ENCODE data around the gene MAP3K20. TPM values are rescaled to one million over a fixed set of nuclear protein-coding genes. Genes with fewer than 3 reads are reported as not detected.
"Not testable (repeated sequence)": the region's sequence is repeated elsewhere in the genome, so short reads cannot be mapped to it uniquely, and the experiment has no call there.

Gene MAP3K20
- total and polyA plus RNA-seq, 2 of the 8 experiments (the other 6 are each of a cell fraction or from before 2014, with no cell fraction given), result 3.1 to 11.1 TPM

DNA sequence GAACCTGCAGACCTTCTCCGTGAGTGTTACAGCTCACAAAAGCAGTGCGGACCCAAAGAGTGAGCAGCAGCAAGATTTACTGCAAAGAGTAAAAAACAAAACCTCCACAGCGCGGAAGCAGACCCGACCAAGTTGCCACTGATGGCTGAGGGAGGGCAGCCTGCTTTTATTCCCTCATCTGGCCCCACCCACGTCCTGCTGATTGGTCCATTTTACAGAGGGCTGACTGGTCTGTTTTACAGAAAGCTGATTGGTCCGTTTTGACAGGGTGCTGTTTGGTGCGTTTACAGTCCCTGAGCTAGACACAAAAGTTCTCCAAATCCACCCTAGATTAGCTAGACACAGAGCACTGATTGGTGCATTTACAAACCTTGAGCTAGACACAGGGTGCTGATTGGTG, 206.3 kb downstream of the MAP3K20 start:
- not testable (repeated sequence) for H4K5ac ChIP-seq (ENCODE audit: insufficient read length, low read depth, low read length); H3K4me2 ChIP-seq (ENCODE audit: insufficient read depth in 1 of 2, low read depth in 2 of 2, low read length in 2 of 2); FAIRE-seq; H3K4me3 ChIP-seq (ENCODE audit: extremely low read depth in 1 of 4, insufficient read depth in 2 of 4, low read depth in 3 of 4, low read length in 4 of 4); H2BK120ac ChIP-seq (replicated peaks; ENCODE audit: low read depth, low read length); H3K14ac ChIP-seq (ENCODE audit: insufficient read length); H3K18ac ChIP-seq (ENCODE audit: extremely low read depth, low read length); H4K8ac ChIP-seq (ENCODE audit: extremely low read depth, insufficient read depth, low read length); H2BK20ac ChIP-seq (ENCODE audit: low read length); DNase-seq (ENCODE audit: low read depth in 1 of 2, low spot score in 2 of 2); H3K79me1 ChIP-seq (ENCODE audit: low read depth, low read length); H3K4ac ChIP-seq (replicated peaks; ENCODE audit: insufficient read length, low read depth, low read length); H3K36me3 ChIP-seq (ENCODE audit: control insufficient read depth in 2 of 4, insufficient read depth in 4 of 4, low read length in 3 of 4); H2BK5ac ChIP-seq (ENCODE audit: low read depth, low read length); H3K23me2 ChIP-seq (ENCODE audit: low read depth, low read length); H2BK15ac ChIP-seq (ENCODE audit: low read length); H3K23ac ChIP-seq (ENCODE audit: insufficient read length); H2AK5ac ChIP-seq (ENCODE audit: low read depth, low read length); H2AFZ ChIP-seq (ENCODE audit: low read length); H4K91ac ChIP-seq (replicated peaks; ENCODE audit: insufficient read length, low read length); H3K9ac ChIP-seq (replicated peaks in 1 of 4; ENCODE audit: extremely low read depth in 1 of 4, low read depth in 3 of 4, low read length in 3 of 4); H3K56ac ChIP-seq (replicated peaks; ENCODE audit: insufficient read length, low read depth, low read length); H2BK12ac ChIP-seq (ENCODE audit: low read depth, low read length); H3K79me2 ChIP-seq (ENCODE audit: control insufficient read depth in 1 of 2, insufficient read depth in 2 of 2, low read length in 2 of 2); H4K20me1 ChIP-seq (replicated peaks in 1 of 2; ENCODE audit: control insufficient read depth in 1 of 2, insufficient read depth in 2 of 2, low read length in 2 of 2); H3K27ac ChIP-seq (ENCODE audit: low read depth, low read length); H3K4me1 ChIP-seq (replicated peaks in 1 of 4; ENCODE audit: control insufficient read depth in 3 of 4, insufficient read depth in 4 of 4, low read length in 3 of 4); H3K27me3 ChIP-seq (replicated peaks in 1 of 4; ENCODE audit: control insufficient read depth in 3 of 4, extremely low read depth in 1 of 4, insufficient read depth in 3 of 4, low read length in 3 of 4)
- ChIA-PET CTCF (ENCODE audit: partially characterized antibody) (interaction anchor here (0.6 to 1.7 kb wide), 4 partner anchors 26 to 1312 kb away, joined by 3 to 5 read pairs (median 3); no protein-coding TSS in a partner anchor), POLR2A (ENCODE audit: partially characterized antibody) (interaction anchor here (1.2 kb wide), 1 partner anchor 11 kb away, joined by 3 read pairs; no protein-coding TSS in a partner anchor)
- H3K9me3 ChIP-seq (ENCODE audit: insufficient read depth in 2 of 2, low read depth in 1 of 2, low read length in 1 of 2), result peaks cover 6 to 10% of the 10 kb centered on the region in 2 experiments; a peak in 3 of 4 replicates
- 83% methylated on average over 8 of the region's 8 CpGs; no CpG with 5 or more reads in 1 of the 2 experiments for WGBS, 2 experiments (ENCODE audit: extremely low coverage in 1 of 2, insufficient coverage in 1 of 2, insufficient read length in 1 of 2, insufficient replicate concordance in 2 of 2, low coverage in 1 of 2, low lambda C conversion rate in 2 of 2, missing lambda C conversion rate in 1 of 2)

Data from H1 (cell line).